Left ventricle myocardium inferior (tissue), 1 donor: ENCODE measurements around the gene UPF1. TPM values are rescaled to one million over a fixed set of nuclear protein-coding genes. Genes with fewer than 3 reads are reported as not detected.

Experiments
- DNase-seq: peaks from one replicate; pipeline ENCODE4 v3.0.0-alpha.2; 2020
- H3K27ac ChIP-seq: fragments of 200-600 bp; replicated peaks from 2 replicates; pipeline ENCODE4 v1.8.0; 2021
- H3K27me3 ChIP-seq: fragments of 200-600 bp; 2 replicates; pipeline ENCODE4 v1.8.0; 2021; ENCODE audit warnings: low read depth
- H3K36me3 ChIP-seq: fragments of 200-600 bp; 2 replicates; pipeline ENCODE4 v1.8.0; 2021
- H3K4me1 ChIP-seq: fragments of 200-600 bp; 2 replicates; pipeline ENCODE4 v1.8.0; 2021
- H3K4me3 ChIP-seq: fragments of 200-600 bp; 2 replicates; pipeline ENCODE4 v1.8.0; 2021; ENCODE audit warnings: mild to moderate bottlenecking, moderate library complexity
- H3K9me3 ChIP-seq: fragments of 200-600 bp; replicated peaks from 2 replicates; pipeline ENCODE4 v1.8.0; 2021
- CTCF ChIP-seq: fragments of 200-600 bp; IDR thresholded peaks from 2 replicates; pipeline ENCODE4 v1.8.0; 2021; ENCODE audit warnings: antibody characterized with exemption, mild to moderate bottlenecking, borderline replicate concordance
- intact Hi-C: fragments of 100-400 bp; cut with micrococcal nuclease; formaldehyde crosslinking; loops from one replicate; pipeline ENCODE4 v1.11.0; 2022
- total RNA-seq: library from RNA; stranded (reverse); fragmentation: NEBNext Ultra II Directional; extraction: Animal tissue kit (Norgen Biotek cat#: 25700); gene quantifications from one replicate; pipeline ENCODE4 v1.2.1, GENCODE V29; 2021
- donor health status: DM: no; HTN: yes; CAD: no; lungs with severe emphysema.

Gene UPF1
- total RNA-seq, 1 donor from 2014 or later, result 32.3 TPM

- H3K27me3 ChIP-seq, result no peaks in the 10 kb centered on the region
- intact Hi-C loops, result no loop called here
- no peak overlapping the region for H3K27ac ChIP-seq
- H3K4me3 ChIP-seq, result no peak overlapping the region
- H3K9me3 ChIP-seq, result peaks cover 6% of the 10 kb centered on the region
- no peak for TF ChIP-seq CTCF
- no peak for DNase-seq
- no peaks in the 10 kb centered on the region for H3K36me3 ChIP-seq
- no peaks in the 10 kb centered on the region for H3K4me1 ChIP-seq
Measured at GRCh38 chr19:18879579-18880373, 48.0 kb downstream of the UPF1 start.

GRCh38 chr19:18881491-18881890 is 49.7 kb downstream of the UPF1 start:
- DNase-seq, result no peak
- Histone ChIP-seq H3K36me3 (no peaks in the 10 kb centered on the region), H3K4me1 (no peaks in the 10 kb centered on the region), H3K27ac (no peak overlapping the region), H3K4me3 (no peak overlapping the region), H3K9me3 (peaks cover 6% of the 10 kb centered on the region), H3K27me3 (no peaks in the 10 kb centered on the region)
- no peak for TF ChIP-seq CTCF
- intact Hi-C loops, result no loop called here

- no peak for DNase-seq
- Histone ChIP-seq H3K27me3 (no peaks in the 10 kb centered on the region), H3K9me3 (no peaks in the 10 kb centered on the region), H3K4me1 (no peaks in the 10 kb centered on the region), H3K36me3 (no peaks in the 10 kb centered on the region), H3K27ac (no peak overlapping the region), H3K4me3 (no peak overlapping the region)
- no peak for TF ChIP-seq CTCF
- intact Hi-C loops, result no loop called here
Measured at GRCh38 chr19:18883526-18884304, 52.0 kb downstream of the UPF1 start.

GRCh38 chr19:18886972-18887371 is 55.2 kb downstream of the UPF1 start:
- H3K4me3 ChIP-seq, result no peak overlapping the region
- intact Hi-C loops, result no loop called here
- TF ChIP-seq CTCF, result no peak
- H3K4me1 ChIP-seq, result no peaks in the 10 kb centered on the region
- H3K27me3 ChIP-seq, result no peaks in the 10 kb centered on the region
- no peak overlapping the region for H3K27ac ChIP-seq
- DNase-seq, result no peak
- no peaks in the 10 kb centered on the region for H3K36me3 ChIP-seq
- no peaks in the 10 kb centered on the region for H3K9me3 ChIP-seq

- no peak for TF ChIP-seq CTCF
- intact Hi-C loops, result no loop called here
- no peak for DNase-seq
- Histone ChIP-seq H3K27me3 (peaks cover 29% of the 10 kb centered on the region), H3K4me3 (no peak overlapping the region), H3K9me3 (no peaks in the 10 kb centered on the region), H3K36me3 (no peaks in the 10 kb centered on the region), H3K27ac (no peak overlapping the region), H3K4me1 (peaks cover 13% of the 10 kb centered on the region)
Measured at GRCh38 chr19:18889949-18890745, 58.4 kb downstream of the UPF1 start.
